Activated naive CD4-positive, alpha-beta T cell treated with anti-CD3 and anti-CD28 coated beads, Interleukin-2, amount 10 ng/mL, durations not matched to agents 7 days and 5 days (primary cell): ENCODE results near the gene KISS1.

Source experiments
- CTCF ChIA-PET: fragments of 350-600 bp; sonication (Branson Sonifier 250); formaldehyde crosslinking; loops from one replicate; lab custom pipeline; 2021; ENCODE audit warnings: antibody characterized with exemption; lab: Charles Lee
- DNase-seq: peaks from one replicate; pipeline ENCODE4 v3.0.0-alpha.2; 2020
- H3K27ac Mint-ChIP-seq: one replicate; pipeline ENCODE4 v1.8.0; 2021; ENCODE audit warnings: mild to moderate bottlenecking, moderate library complexity, mixed read lengths
- H3K27me3 Mint-ChIP-seq: one replicate; pipeline ENCODE4 v1.8.0; 2021; ENCODE audit warnings: mild to moderate bottlenecking, mixed read lengths
- H3K36me3 Mint-ChIP-seq: one replicate; pipeline ENCODE4 v1.8.0; 2021; ENCODE audit warnings: mixed read lengths
- H3K4me1 Mint-ChIP-seq: one replicate; pipeline ENCODE4 v1.8.0; 2021; ENCODE audit warnings: mixed read lengths
- H3K4me3 Mint-ChIP-seq: one replicate; pipeline ENCODE4 v1.8.0; 2021; ENCODE audit warnings: mild to moderate bottlenecking, moderate library complexity, mixed read lengths
- H3K9me3 Mint-ChIP-seq: one replicate; pipeline ENCODE4 v1.8.0; 2021; ENCODE audit warnings: mixed read lengths

Gene KISS1

DNA sequence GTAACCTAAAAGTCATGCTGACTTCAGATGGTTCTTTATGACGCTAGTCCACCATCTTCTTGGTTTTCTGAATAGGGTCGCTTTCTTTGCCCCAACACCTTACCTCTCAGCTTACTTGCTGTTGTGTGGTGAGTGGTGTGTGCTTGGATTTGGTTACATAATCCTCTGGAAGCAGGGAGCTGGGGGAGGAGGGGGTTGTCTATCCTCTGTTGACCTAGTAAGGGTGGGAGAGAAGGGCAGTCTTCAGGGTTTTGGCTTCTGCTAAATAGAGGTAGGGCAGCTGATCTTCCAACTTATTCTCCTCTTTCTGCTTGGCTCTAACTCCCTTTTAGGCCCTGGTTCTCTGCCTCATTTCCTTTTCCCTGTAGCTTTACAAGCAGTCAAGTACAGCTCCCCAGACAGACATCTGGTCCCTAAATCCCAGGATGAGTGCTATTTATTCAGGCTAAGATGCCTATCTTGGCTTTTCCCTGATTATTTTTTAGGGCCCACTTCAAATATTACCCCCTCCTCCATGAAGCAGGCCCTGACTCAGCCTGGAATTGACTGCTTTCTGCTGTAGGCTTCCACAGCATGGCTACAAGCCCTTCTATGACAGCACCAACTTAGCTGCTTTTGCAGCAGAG, 23.8 kb downstream of the KISS1 start:
- no peak for DNase-seq
- Mint-ChIP-seq H3K4me3 (no peak overlapping the region), H3K27me3 (peaks cover 4% of the 10 kb centered on the region), H3K36me3 (no peaks in the 10 kb centered on the region), H3K27ac (no peak overlapping the region), H3K4me1 (no peaks in the 10 kb centered on the region), H3K9me3 (peaks cover 41% of the 10 kb centered on the region)
- CTCF ChIA-PET: interaction anchor here (0.6 to 1.0 kb wide), 2 partner anchors 9 to 191 kb away, joined by 3 read pairs; no protein-coding TSS in a partner anchor

DNA sequence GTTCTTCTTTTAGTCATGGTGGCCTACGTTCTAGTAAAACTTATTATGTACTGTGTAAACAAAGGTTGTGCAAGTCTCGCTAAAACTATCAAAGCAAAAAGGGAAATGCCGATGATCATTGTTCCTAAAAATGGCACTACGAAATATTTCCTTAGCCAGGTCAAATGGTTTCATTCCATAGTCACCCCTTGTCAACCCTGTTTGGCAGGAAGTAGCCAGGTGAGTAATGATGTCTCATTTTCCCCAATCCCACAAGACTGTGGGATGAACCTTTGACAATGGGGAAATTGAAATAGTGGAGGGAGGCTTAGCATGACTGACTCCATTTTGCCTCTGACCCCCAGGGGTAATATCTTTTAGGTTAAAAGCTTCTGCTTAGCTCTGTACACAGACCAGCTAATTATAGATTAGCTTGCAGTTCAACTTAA, 24.5 kb downstream of the KISS1 start:
- CTCF ChIA-PET: no interaction called here
- no peaks in the 10 kb centered on the region for H3K36me3 Mint-ChIP-seq
- H3K9me3 Mint-ChIP-seq: peaks cover 46% of the 10 kb centered on the region
- H3K27me3 Mint-ChIP-seq: peaks cover 4% of the 10 kb centered on the region
- no peak overlapping the region for H3K4me3 Mint-ChIP-seq
- no peaks in the 10 kb centered on the region for H3K4me1 Mint-ChIP-seq
- H3K27ac Mint-ChIP-seq: no peak overlapping the region
- no peak for DNase-seq

- CTCF ChIA-PET: no interaction called here
- H3K4me1 Mint-ChIP-seq: no peaks in the 10 kb centered on the region
- H3K36me3 Mint-ChIP-seq: no peaks in the 10 kb centered on the region
- peaks cover 10% of the 10 kb centered on the region for H3K27me3 Mint-ChIP-seq
- no peak overlapping the region for H3K4me3 Mint-ChIP-seq
- no peak overlapping the region for H3K27ac Mint-ChIP-seq
- no peak for DNase-seq
- peaks cover 46% of the 10 kb centered on the region for H3K9me3 Mint-ChIP-seq
Measured at GRCh38 chr1:204170494-204171155, 25.7 kb downstream of the KISS1 start.

GRCh38 chr1:204169858-204170257, 26.4 kb downstream of the KISS1 start:
- Mint-ChIP-seq H3K4me3 (no peak overlapping the region), H3K9me3 (peaks cover 46% of the 10 kb centered on the region), H3K4me1 (no peaks in the 10 kb centered on the region), H3K27ac (no peak overlapping the region), H3K27me3 (peaks cover 10% of the 10 kb centered on the region), H3K36me3 (no peaks in the 10 kb centered on the region)
- CTCF ChIA-PET: interaction anchor here (0.8 kb wide), 1 partner anchor 229 kb away, joined by 3 read pairs; no protein-coding TSS in a partner anchor
- DNase-seq: no peak

DNA sequence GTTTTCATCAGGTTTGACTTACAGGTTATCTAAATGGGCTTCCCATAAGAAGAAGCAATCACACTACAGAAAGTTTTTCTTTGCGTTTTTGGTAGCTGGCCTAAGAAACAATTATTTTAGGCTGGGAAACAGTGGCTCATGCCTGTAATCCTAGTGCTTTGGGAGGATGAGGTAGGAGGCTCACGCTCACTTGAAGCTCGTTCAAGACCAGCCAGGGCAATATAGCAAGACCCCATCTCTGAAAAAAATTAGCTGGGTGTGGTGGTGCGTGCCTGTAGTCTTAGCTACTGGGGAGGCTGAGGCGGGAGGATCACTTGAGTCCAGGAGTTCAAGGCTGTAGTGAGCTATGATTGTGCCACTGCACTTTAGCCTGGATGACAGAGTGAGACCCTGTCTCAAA, 28.6 kb downstream of the KISS1 start:
- H3K4me3 Mint-ChIP-seq: no peak overlapping the region
- no peak for DNase-seq
- H3K36me3 Mint-ChIP-seq: no peaks in the 10 kb centered on the region
- peaks cover 8% of the 10 kb centered on the region for H3K27me3 Mint-ChIP-seq
- CTCF ChIA-PET: interaction anchor here (1.1 to 9.7 kb wide), 4 partner anchors 13 to 231 kb away, joined by 3 to 88 read pairs (median 4); no protein-coding TSS in a partner anchor
- no peaks in the 10 kb centered on the region for H3K4me1 Mint-ChIP-seq
- peaks cover 41% of the 10 kb centered on the region for H3K9me3 Mint-ChIP-seq
- no peak overlapping the region for H3K27ac Mint-ChIP-seq

- H3K27me3 Mint-ChIP-seq: peaks cover 6% of the 10 kb centered on the region
- no peaks in the 10 kb centered on the region for H3K36me3 Mint-ChIP-seq
- CTCF ChIA-PET: interaction anchor here (0.9 to 9.7 kb wide), 5 partner anchors 40 to 232 kb away, joined by 3 to 88 read pairs (median 4); partner anchors contain the start of gene GOLT1A
- no peak within 1 kb of the TSS for H3K27ac Mint-ChIP-seq
- no peaks in the 10 kb centered on the region for H3K4me1 Mint-ChIP-seq
- no peak within 1 kb of the TSS for H3K4me3 Mint-ChIP-seq
- peaks cover 31% of the 10 kb centered on the region for H3K9me3 Mint-ChIP-seq
- DNase-seq: no peak
Measured at GRCh38 chr1:204166219-204166618, 30.1 kb downstream of the KISS1 start, which contains the start of gene REN. TSS of gene REN (minus strand) at chr1:204166337. CDS start at chr1:204166293, 44 bp downstream.

GRCh38 chr1:204162494-204163074, 33.7 kb downstream of the KISS1 start:
- DNase-seq: peak; percentile 84
- CTCF ChIA-PET: interaction anchor here (0.7 to 9.7 kb wide), 30 partner anchors 12 to 645 kb away, joined by 3 to 88 read pairs (median 4); partner anchors contain the start of gene GOLT1A
- peaks cover 26% of the 10 kb centered on the region for H3K27me3 Mint-ChIP-seq
- H3K4me3 Mint-ChIP-seq: no peak overlapping the region
- H3K36me3 Mint-ChIP-seq: no peaks in the 10 kb centered on the region
- peaks cover 6% of the 10 kb centered on the region for H3K9me3 Mint-ChIP-seq
- no peaks in the 10 kb centered on the region for H3K4me1 Mint-ChIP-seq
- no peak overlapping the region for H3K27ac Mint-ChIP-seq

DNA sequence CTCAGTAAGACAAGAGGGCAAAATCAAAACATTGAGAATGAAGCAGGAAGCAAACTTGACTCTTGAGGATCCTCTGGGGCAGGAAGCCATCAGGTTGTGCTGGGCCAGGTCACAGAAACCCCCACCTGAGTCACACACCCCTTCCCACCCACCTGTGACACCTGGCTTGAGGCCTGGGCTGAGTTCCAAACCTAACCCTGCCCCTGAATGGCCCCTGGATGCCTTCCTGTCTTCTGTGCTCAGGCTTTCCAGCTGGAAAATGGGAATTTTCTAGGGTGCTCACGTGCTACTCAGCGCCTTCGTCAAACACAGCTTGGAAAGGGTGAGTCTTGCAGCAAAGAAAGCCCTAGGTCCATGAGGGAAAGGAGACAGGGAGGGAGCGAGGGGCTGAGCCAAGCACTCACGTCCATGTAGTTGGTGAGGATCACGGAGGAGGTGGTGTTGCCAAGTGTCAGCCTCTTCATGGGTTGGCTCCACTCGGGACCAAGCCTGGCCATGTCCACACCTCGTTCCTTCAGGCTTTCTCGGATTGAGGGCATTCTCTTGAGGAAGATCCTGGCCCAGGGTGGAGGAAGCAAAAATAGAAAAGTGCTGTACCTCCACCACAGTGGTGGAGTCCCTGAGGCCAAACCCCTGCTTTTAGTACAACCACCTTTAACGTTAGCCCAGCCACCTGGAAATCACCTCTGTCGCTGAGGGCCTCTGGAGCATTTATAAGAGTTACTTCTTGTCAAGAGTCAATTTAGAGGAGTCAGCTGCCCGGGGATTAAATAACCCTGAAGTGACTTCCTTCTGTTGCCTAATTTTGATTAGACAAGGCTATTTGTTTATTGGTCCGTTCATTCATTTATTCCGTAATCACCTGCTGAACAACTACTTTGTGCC, 34.4 kb downstream of the KISS1 start:
- no peak for DNase-seq
- H3K4me1 Mint-ChIP-seq: no peaks in the 10 kb centered on the region
- H3K4me3 Mint-ChIP-seq: no peak overlapping the region
- CTCF ChIA-PET: interaction anchor here (1.0 to 9.7 kb wide), 18 partner anchors 12 to 590 kb away, joined by 3 to 88 read pairs (median 4); partner anchors contain the start of gene GOLT1A
- no peak overlapping the region for H3K27ac Mint-ChIP-seq
- no peaks in the 10 kb centered on the region for H3K9me3 Mint-ChIP-seq
- H3K27me3 Mint-ChIP-seq: peaks cover 29% of the 10 kb centered on the region
- H3K36me3 Mint-ChIP-seq: no peaks in the 10 kb centered on the region

DNA sequence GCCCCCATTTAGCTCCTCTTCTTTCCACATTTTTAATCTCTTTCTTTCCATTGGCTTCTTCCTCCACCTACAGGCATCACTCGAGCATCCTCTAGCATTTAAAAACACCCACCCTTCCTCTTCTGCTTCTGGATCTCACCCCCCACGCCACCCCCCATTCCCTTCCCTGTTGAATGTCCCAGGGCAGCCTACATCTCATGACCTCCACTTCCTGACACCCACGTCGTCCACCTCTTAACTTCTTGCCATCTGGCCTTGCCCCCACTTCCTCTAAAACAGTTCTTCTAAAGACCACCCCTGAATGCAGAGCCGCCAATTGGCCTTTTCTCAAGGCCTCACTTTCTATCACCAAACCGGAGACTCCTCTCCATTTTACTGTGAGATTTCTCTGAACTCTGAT, 38.3 kb downstream of the KISS1 start:
- Mint-ChIP-seq H3K36me3 (no peaks in the 10 kb centered on the region), H3K4me1 (no peaks in the 10 kb centered on the region), H3K27ac (no peak overlapping the region), H3K9me3 (no peaks in the 10 kb centered on the region), H3K4me3 (no peak overlapping the region), H3K27me3 (peaks cover 46% of the 10 kb centered on the region)
- CTCF ChIA-PET: interaction anchor here (1.7 kb wide), 1 partner anchor 19 kb away, joined by 3 read pairs; no protein-coding TSS in a partner anchor
- no peak for DNase-seq

GRCh38 chr1:204155881-204156280, 40.4 kb downstream of the KISS1 start:
- Mint-ChIP-seq H3K36me3 (no peaks in the 10 kb centered on the region), H3K4me3 (no peak overlapping the region), H3K27me3 (peaks cover 63% of the 10 kb centered on the region), H3K27ac (no peak overlapping the region), H3K4me1 (no peaks in the 10 kb centered on the region), H3K9me3 (no peaks in the 10 kb centered on the region)
- CTCF ChIA-PET: no interaction called here
- no peak for DNase-seq

GRCh38 chr1:204154568-204155255, 41.6 kb downstream of the KISS1 start:
- Mint-ChIP-seq H3K27ac (no peak overlapping the region), H3K36me3 (no peaks in the 10 kb centered on the region), H3K9me3 (no peaks in the 10 kb centered on the region), H3K4me1 (no peaks in the 10 kb centered on the region), H3K4me3 (no peak overlapping the region), H3K27me3 (peaks cover 65% of the 10 kb centered on the region)
- no peak for DNase-seq
- CTCF ChIA-PET: interaction anchor here (0.8 kb wide), 1 partner anchor 9 kb away, joined by 4 read pairs; no protein-coding TSS in a partner anchor

GRCh38 chr1:204153667-204154066, 42.6 kb downstream of the KISS1 start:
- no peaks in the 10 kb centered on the region for H3K36me3 Mint-ChIP-seq
- H3K4me3 Mint-ChIP-seq: no peak overlapping the region
- CTCF ChIA-PET: interaction anchor here (0.5 kb wide), 1 partner anchor 245 kb away, joined by 3 read pairs; no protein-coding TSS in a partner anchor
- H3K27ac Mint-ChIP-seq: peak overlapping the region; percentile 47
- no peaks in the 10 kb centered on the region for H3K4me1 Mint-ChIP-seq
- peaks cover 71% of the 10 kb centered on the region for H3K27me3 Mint-ChIP-seq
- DNase-seq: no peak
- H3K9me3 Mint-ChIP-seq: no peaks in the 10 kb centered on the region
